Activated T-cell treated with anti-CD3 and anti-CD28 coated beads for 48 hours (primary cell): ENCODE measurements around the gene SCRN1.
"Not testable (repeated sequence)": the region's sequence is repeated elsewhere in the genome, so short reads cannot be mapped to it uniquely, and the experiment has no call there.

ENCODE experiments used
- DNase-seq: peaks from one replicate; pipeline ENCODE4 v3.0.0-alpha.2; 2020; ENCODE audit warnings: low read depth

SCRN1 gene

GRCh38 chr7:29968683-29969395, 20.8 kb downstream of the SCRN1 start:
- DNase-seq = no peak

DNA sequence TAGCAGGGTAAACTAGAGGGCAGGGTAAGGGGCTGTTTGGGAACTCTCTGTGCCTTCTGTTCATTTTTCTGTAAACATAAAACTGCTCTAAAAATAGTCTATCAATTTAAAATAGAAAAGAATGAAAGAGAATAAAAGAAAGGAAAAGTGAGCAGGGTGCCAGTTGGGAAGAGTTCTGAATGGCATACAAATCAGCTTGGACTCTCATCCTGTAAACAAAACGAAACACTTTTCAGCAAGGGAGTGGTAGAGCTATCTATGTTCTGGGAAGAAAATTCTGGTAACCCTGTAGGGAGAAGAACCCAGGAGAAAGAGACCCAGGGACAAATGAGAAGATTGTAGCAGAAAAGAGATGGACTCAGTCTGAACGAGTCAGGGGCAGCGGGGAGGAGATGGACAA, 24.6 kb downstream of the SCRN1 start:
- no peak for DNase-seq

DNA sequence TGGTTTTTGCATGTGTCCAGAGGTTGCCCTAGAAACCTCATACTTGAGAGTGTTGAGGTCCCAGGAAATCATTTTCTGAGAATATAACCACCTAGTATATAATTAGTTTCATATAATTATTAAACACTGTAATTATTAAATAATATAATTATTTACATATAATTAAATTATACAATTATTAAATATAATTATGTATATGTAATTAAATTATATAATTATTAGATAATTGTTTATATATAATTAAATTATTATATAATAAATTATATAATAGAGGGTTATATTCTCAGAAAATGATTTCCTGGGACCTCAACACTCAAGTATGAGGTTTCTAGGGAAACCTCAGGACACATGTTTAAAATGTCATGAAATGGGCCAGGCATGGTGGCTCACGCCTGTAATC, 27.6 kb downstream of the SCRN1 start:
- no peak for DNase-seq

- not testable (repeated sequence) for DNase-seq
Observed at GRCh38 chr7:29961611-29962010, 28.0 kb downstream of the SCRN1 start.

GRCh38 chr7:29958667-29959358, 30.8 kb downstream of the SCRN1 start:
- no peak for DNase-seq

GRCh38 chr7:29957521-29958310, 31.9 kb downstream of the SCRN1 start:
- DNase-seq = no peak

DNA sequence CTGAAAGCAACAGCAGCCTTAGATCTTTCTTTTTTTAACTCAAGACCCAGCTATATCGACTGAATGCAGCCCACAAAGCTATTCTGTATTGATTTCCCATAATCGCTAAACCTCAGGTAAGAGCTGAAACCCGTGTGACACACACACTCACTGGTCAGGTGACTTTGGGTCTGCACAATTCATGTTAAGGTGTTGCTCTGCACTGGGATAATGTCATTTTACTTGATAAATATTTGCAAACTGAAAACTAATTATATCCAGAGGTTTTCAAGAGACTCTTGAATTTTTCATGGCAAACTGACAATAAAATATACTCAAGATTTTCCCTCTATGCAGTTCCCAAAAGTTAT, 33.1 kb downstream of the SCRN1 start:
- no peak for DNase-seq

DNA sequence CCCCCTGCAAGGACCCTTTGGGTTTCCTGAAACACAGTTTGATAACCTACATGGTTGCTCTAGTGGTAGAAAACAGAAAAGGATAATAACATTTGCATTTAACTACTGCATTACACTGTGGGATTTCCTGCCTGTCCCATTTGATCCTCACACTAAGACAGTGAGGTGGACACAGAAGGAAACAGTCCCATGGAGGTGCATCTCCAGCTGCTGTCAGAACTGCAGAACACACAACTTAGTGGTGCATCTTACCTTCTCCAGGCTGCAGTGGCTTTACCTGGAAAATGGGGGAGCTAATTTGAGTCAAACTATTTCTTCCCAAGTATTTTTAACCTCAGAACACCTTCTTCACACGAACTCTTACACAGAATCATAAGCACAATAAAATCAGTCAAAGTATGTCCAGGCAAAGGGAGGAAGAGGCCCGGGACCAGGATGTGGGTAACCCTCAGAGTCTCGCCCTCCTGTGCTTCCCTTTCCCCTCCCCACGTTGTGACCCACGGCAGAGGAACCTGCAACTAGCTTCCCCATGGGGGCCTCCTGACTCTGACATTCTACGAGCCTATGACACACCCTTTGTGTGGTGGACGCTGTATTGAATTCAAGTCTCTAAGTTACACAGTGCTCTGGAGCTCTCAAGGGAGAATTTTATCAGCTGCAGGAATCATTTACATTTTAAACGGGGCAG, 33.7 kb downstream of the SCRN1 start:
- DNase-seq = no peak

- no peak for DNase-seq
Observed at GRCh38 chr7:29955075-29955792, 34.4 kb downstream of the SCRN1 start.

DNA sequence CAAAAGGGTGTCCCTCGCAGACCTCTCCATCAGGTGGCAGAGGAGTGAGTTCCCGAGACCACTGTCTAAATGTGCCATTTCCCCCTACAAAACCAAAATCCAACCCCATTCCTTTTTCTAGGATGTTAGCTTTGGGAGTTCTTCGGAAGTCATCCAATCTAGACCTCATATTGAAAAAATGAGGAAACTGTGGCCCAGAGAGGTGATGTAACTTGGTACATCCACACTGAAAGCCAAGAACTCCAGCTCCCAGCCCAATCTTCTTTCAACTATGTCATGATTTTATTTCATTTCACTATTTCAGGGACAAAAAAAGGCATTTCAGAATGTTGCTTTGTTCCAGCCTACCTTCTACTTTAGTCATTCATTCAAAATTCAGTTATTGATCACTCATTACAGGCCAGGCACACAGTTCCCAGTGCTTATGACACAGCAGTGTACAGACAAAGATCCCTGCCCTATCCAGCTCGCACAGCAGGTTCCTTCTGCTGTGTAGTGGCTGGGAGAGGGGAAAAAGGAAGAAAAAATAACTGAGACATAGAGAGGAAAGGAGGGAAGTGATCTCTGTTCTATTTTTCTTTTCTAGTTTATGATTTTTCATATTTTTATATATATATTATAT, 35.8 kb downstream of the SCRN1 start:
- no peak for DNase-seq

- no peak for DNase-seq
Observed at GRCh38 chr7:29951206-29951605, 38.4 kb downstream of the SCRN1 start.

DNA sequence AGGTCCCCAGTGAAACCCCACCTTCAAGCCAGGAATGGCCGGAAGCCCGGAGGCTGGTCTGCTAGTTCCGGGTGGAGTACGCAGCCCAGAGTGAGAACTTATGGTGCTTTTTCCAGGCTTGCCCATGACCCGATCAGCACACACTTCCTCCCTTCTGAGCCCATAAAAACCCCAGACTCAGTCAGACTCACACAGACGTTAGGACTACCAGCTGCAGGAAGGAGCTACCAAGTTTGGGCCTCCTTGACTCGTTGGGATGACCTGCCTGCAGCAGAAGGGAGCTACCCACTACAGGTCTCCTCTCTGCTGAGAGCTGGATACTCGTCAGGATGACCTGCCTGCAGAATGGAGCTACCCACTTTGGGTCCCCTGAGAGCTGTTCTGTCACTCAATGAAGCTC, 39.1 kb downstream of the SCRN1 start:
- no peak for DNase-seq

DNA sequence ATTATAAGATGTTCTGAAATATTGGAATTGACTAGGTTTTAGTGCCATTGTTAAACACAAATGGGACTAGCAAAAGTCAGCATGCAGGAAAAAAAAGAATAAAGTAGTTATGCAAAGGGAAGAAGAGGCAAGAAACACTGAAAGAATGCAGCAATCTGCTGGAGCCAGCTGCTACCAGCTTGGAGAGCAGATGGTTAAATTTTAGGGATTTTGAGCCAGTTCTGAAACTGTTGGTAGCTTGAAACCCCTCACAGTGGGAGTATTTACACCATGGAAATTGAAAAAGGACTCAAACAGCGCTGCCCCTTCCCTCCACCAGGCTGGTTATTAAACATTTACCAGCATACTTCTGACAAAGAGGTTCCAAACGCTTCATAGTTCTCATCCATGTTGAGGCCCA, 41.0 kb downstream of the SCRN1 start:
- no peak for DNase-seq

GRCh38 chr7:29946428-29947186, 43.0 kb downstream of the SCRN1 start:
- no peak for DNase-seq

GRCh38 chr7:29945259-29945809, 44.3 kb downstream of the SCRN1 start:
- DNase-seq = no peak

GRCh38 chr7:29940199-29940598, 49.4 kb downstream of the SCRN1 start:
- no peak for DNase-seq

DNA sequence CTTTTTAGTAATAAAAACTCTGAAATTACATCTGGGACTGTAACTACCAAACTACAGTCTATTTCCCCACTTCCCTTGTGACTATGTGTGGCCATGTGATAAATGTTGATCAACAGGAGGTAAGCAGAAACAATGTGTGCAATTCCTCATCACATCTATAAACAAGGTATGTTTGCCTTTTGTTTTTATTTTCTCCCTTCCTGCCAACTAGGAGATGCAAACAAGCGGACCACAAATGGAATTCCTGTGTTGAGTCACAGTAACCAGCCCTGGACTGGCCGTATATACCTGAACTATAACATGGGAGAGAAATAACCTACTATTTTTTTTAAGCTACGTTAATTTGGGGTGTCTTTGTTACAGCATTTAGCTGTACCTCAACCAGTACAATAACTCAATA, 52.5 kb downstream of the SCRN1 start:
- DNase-seq = no peak

- no peak for DNase-seq
Observed at GRCh38 chr7:29935111-29935510, 54.5 kb downstream of the SCRN1 start.

DNA sequence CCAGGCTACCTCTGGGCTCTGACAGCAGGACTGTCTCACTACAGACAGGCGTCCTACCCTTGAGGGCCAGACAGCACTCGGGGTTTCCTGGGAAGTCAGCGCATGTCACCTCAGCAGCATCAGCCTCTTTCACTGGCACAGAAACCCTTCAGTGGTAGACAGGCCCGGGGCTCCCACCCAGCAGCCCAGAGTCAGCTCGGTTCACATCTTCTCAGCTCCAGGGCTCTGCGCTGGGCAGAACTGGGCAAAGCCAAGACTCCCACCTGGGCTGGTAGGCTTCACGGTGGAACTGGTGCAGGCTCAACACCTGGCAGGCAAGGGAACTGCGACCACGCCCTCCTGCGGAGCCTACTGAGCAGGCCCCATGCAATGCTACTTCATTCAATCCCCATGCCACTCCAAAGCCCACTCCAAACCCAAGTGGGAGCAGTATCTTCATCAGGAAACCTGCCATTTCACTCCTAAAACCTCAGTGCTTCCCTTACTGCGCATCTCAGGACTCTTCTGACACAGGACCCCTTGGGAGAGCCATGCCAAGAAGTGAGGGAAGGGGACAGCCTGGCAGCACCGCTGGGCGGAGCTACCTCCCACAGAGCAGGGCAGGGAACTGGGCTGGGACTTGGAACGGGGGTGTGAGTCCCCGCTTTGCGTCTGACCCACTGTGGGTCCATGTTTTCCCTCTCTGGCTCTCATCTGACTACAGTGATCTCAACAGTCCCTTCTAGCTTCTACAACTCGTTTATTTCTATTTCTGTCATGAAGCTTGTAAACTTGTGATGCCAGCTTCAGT, 60.4 kb downstream of the SCRN1 start:
- no peak for DNase-seq

DNA sequence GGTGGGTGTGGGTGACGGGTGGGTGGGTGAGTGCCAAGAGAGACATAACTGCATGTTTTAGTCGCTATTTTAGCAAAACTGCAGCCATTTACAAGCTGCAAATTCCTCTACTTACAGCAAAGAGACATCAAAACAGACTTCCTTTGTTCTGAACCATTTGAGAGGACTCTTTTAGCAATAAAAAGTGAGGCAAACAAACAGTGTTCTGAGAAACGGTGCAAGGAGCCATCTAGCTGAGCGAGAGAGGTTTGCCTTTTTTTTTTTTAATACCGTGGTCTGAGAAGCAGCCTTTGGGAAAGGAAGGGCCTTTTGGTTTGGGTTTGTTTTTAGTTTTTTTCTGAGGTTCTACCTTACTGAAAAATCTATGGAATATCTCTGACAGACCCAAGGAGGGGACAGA, 62.9 kb downstream of the SCRN1 start:
- DNase-seq = no peak
